GM23248 (cell line): ENCODE results near the gene MAB21L3. TPM values are rescaled to one million over a fixed set of nuclear protein-coding genes. Genes with fewer than 3 reads are reported as not detected.

ENCODE experiments used
- DNase-seq: peaks from one replicate; pipeline ENCODE4 v3.0.0-alpha.2; 2015
- H2AFZ ChIP-seq: fragments of 200-600 bp; sonication (generic); 2 replicates; pipeline ENCODE4 v1.6.1; 2016; ENCODE audit warnings: antibody characterized with exemption
- H3F3A ChIP-seq: fragments of 200-600 bp; sonication (generic); 2 replicates; pipeline ENCODE4 v1.6.1; 2016; ENCODE audit warnings: mild to moderate bottlenecking, antibody characterized with exemption, mixed run types; ENCODE audit not compliant: insufficient read depth
- H3K27ac ChIP-seq: fragments of 200-600 bp; sonication (generic); 2 replicates; pipeline ENCODE4 v1.5.1; 2016; ENCODE audit warnings: mild to moderate bottlenecking
- H3K27me3 ChIP-seq: fragments of 200-600 bp; sonication (generic); replicated peaks from 2 replicates; pipeline ENCODE4 v1.6.1; 2016; ENCODE audit warnings: mild to moderate bottlenecking; ENCODE audit not compliant: insufficient read depth
- H3K36me3 ChIP-seq: fragments of 200-600 bp; sonication (generic); 2 replicates; pipeline ENCODE4 v1.6.1; 2016; ENCODE audit warnings: low read depth, mild to moderate bottlenecking
- H3K4me1 ChIP-seq: fragments of 200-600 bp; sonication (generic); 2 replicates; pipeline ENCODE4 v1.6.1; 2016; ENCODE audit warnings: mild to moderate bottlenecking; ENCODE audit not compliant: insufficient read depth
- H3K4me2 ChIP-seq: fragments of 200-600 bp; sonication (generic); one replicate; pipeline ENCODE4 v1.6.1; 2016; ENCODE audit warnings: mild to moderate bottlenecking; ENCODE audit not compliant: unreplicated experiment
- H3K4me3 ChIP-seq: fragments of 200-600 bp; sonication (generic); 2 replicates; pipeline ENCODE4 v1.5.1; 2016; ENCODE audit warnings: mild to moderate bottlenecking
- H3K79me2 ChIP-seq: fragments of 200-600 bp; sonication (generic); 2 replicates; pipeline ENCODE4 v1.6.1; 2016; ENCODE audit warnings: mild to moderate bottlenecking; ENCODE audit not compliant: insufficient read depth
- H3K9ac ChIP-seq: fragments of 200-600 bp; sonication (generic); 2 replicates; pipeline ENCODE4 v1.6.1; 2016; ENCODE audit warnings: mild to moderate bottlenecking
- H3K9me2 ChIP-seq: fragments of 200-600 bp; sonication (generic); 2 replicates; pipeline ENCODE4 v1.6.1; 2016; ENCODE audit warnings: mixed run types, mild to moderate bottlenecking, moderate library complexity; ENCODE audit not compliant: insufficient read depth
- H3K9me3 ChIP-seq: fragments of 200-600 bp; sonication (generic); one replicate; pipeline ENCODE4 v1.6.1; 2017; ENCODE audit warnings: low read depth
- H4K20me1 ChIP-seq: fragments of 200-600 bp; sonication (generic); 2 replicates; pipeline ENCODE4 v1.6.0; 2016; ENCODE audit not compliant: insufficient read depth
- EZH2 ChIP-seq: fragments of 200-600 bp; sonication (generic); IDR thresholded peaks from 2 replicates; pipeline ENCODE4 v1.6.1; 2018; ENCODE audit warnings: antibody characterized with exemption, mild to moderate bottlenecking; ENCODE audit not compliant: insufficient read depth, poor library complexity, severe bottlenecking
- EZH2phosphoT487 ChIP-seq: fragments of 200-600 bp; sonication (generic); IDR thresholded peaks from 2 replicates; pipeline ENCODE4 v1.6.1; 2018; ENCODE audit warnings: antibody characterized with exemption, moderate library complexity, mild to moderate bottlenecking, low read depth; ENCODE audit not compliant: insufficient read depth
- WGBS, 2 experiments: methylation state at CpG; one replicate each; pipeline ENCODE4 v1.1.6; 2015 to 2017; ENCODE audit warnings: low lambda C conversion rate in 2 of 2, low coverage in 1 of 2; ENCODE audit errors: missing lambda C conversion rate in 2 of 2; 5-methylcytosine and 5-hydroxymethylcytosine counted together
- in situ Hi-C: fragments of 300-500 bp; cut with MboI; formaldehyde crosslinking; loops from 2 replicates; pipeline ENCODE4 v1.15.0; 2020
- polyA plus RNA-seq: library from polyadenylated mRNA; unstranded; fragments of >200 nt; fragmentation: Nextera tagmentation; extraction: Ambion mirVana; gene quantifications from 2 replicates; pipeline ENCODE4 v1.2.1, GENCODE V29; 2016
- total RNA-seq: library from RNA; depleted of rRNA; stranded (reverse); fragments of >200 nt; shearing (Covaris generic); gene quantifications from 2 replicates; pipeline ENCODE4 v1.2.3, GENCODE V29; 2014

Gene MAB21L3
- total and polyA plus RNA-seq, 2 experiments from 2014 or later = 0.08 to 2.7 TPM

- H3K9me3 ChIP-seq = no peaks in the 10 kb centered on the region
- H3F3A ChIP-seq = no peaks in the 10 kb centered on the region
- WGBS, 2 experiments = 75 to 79% methylated on average over 3 of the region's 3 CpGs
- 0 out of 2 replicates have a peak, but pooled peaks cover 3% of the 10 kb centered on the region for H3K36me3 ChIP-seq
- H3K9ac ChIP-seq = no peak overlapping the region
- no peak overlapping the region for H2AFZ ChIP-seq
- no peaks in the 10 kb centered on the region for H3K79me2 ChIP-seq
- H3K4me1 ChIP-seq = no peaks in the 10 kb centered on the region
- no peaks in the 10 kb centered on the region for H3K27me3 ChIP-seq
- no peaks in the 10 kb centered on the region for H3K9me2 ChIP-seq
- no peak overlapping the region for H3K4me2 ChIP-seq
- in situ Hi-C loops = no loop called here
- DNase-seq = no peak
- no peak overlapping the region for H3K27ac ChIP-seq
- H3K4me3 ChIP-seq = no peak overlapping the region
- H4K20me1 ChIP-seq = no peaks in the 10 kb centered on the region
- no peak for TF ChIP-seq EZH2
- TF ChIP-seq EZH2phosphoT487 = no peak
Observed at GRCh38 chr1:116147114-116147510, 35.9 kb downstream of the MAB21L3 start.

- Histone ChIP-seq H3K9ac (no peak overlapping the region), H3K79me2 (no peaks in the 10 kb centered on the region), H3K27me3 (no peaks in the 10 kb centered on the region), H4K20me1 (no peaks in the 10 kb centered on the region), H2AFZ (no peak overlapping the region), H3K36me3 (0 out of 2 replicates have a peak, but pooled peaks cover 3% of the 10 kb centered on the region), H3K27ac (no peak overlapping the region), H3K4me1 (no peaks in the 10 kb centered on the region), H3K4me2 (no peak overlapping the region), H3K4me3 (no peak overlapping the region), H3F3A (no peaks in the 10 kb centered on the region), H3K9me3 (no peaks in the 10 kb centered on the region), H3K9me2 (no peaks in the 10 kb centered on the region)
- no peak for DNase-seq
- WGBS, 2 experiments = 83 to 86% methylated on average over 4 of the region's 4 CpGs
- TF ChIP-seq EZH2 (no peak), EZH2phosphoT487 (no peak)
- in situ Hi-C loops = no loop called here
Observed at GRCh38 chr1:116147972-116148371, 36.8 kb downstream of the MAB21L3 start.

- no peaks in the 10 kb centered on the region for H4K20me1 ChIP-seq
- H3F3A ChIP-seq = no peaks in the 10 kb centered on the region
- 0 out of 2 replicates have a peak, but pooled peaks cover 1% of the 10 kb centered on the region for H3K36me3 ChIP-seq
- no peak overlapping the region for H3K9ac ChIP-seq
- H3K9me3 ChIP-seq = no peaks in the 10 kb centered on the region
- in situ Hi-C loops = no loop called here
- H3K27ac ChIP-seq = no peak overlapping the region
- H3K27me3 ChIP-seq = no peaks in the 10 kb centered on the region
- H3K4me3 ChIP-seq = no peak overlapping the region
- H3K4me2 ChIP-seq = no peak overlapping the region
- H2AFZ ChIP-seq = no peak overlapping the region
- H3K79me2 ChIP-seq = no peaks in the 10 kb centered on the region
- no peaks in the 10 kb centered on the region for H3K4me1 ChIP-seq
- H3K9me2 ChIP-seq = no peaks in the 10 kb centered on the region
- TF ChIP-seq EZH2 (no peak), EZH2phosphoT487 (no peak)
- 46 to 49% methylated on average over 3 of the region's 3 CpGs for WGBS, 2 experiments
- no peak for DNase-seq
Observed at GRCh38 chr1:116148967-116149366, 37.8 kb downstream of the MAB21L3 start.

- H3K27me3 ChIP-seq = no peaks in the 10 kb centered on the region
- no peak overlapping the region for H3K4me2 ChIP-seq
- H3K36me3 ChIP-seq = no peaks in the 10 kb centered on the region
- H3K4me1 ChIP-seq = no peaks in the 10 kb centered on the region
- H3K9me3 ChIP-seq = no peaks in the 10 kb centered on the region
- H3K27ac ChIP-seq = no peak overlapping the region
- no peak overlapping the region for H3K9ac ChIP-seq
- H2AFZ ChIP-seq = no peak overlapping the region
- in situ Hi-C loops = no loop called here
- H3K4me3 ChIP-seq = no peak overlapping the region
- TF ChIP-seq EZH2phosphoT487 (no peak), EZH2 (no peak)
- H3F3A ChIP-seq = no peaks in the 10 kb centered on the region
- H4K20me1 ChIP-seq = no peaks in the 10 kb centered on the region
- DNase-seq = no peak
- no peaks in the 10 kb centered on the region for H3K79me2 ChIP-seq
- H3K9me2 ChIP-seq = no peaks in the 10 kb centered on the region
- WGBS, 2 experiments = 75 to 84% methylated on average over 4 of the region's 4 CpGs
Observed at GRCh38 chr1:116150368-116150767, 39.2 kb downstream of the MAB21L3 start.
